ENCODE data around the gene CDYL. TPM values are rescaled to one million over a fixed set of nuclear protein-coding genes. Genes with fewer than 3 reads are reported as not detected.

The CDYL gene
- total RNA-seq, 1 experiment from 2014 or later = 38.4 TPM

DNA sequence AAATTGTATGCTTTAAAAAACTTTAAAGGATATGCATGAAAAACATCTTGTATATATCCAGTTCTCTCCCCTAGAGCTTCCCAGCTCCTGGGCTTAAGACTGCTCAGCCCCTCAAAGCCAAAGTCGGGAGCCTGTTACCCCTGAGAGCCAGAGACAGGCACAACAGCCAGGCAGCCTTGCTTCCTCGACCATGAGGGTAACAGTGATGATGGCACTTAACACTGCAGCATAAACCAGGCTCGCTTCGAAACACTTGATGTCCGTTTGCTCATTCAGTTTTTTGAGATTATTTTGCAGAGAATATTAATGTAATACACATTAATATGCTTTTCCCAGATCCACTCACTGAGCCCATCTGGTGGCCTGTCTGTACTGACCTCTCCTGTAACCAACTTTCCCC, 180.4 kb downstream of the CDYL start:
- no peaks in the 10 kb centered on the region for H3K9me2 ChIP-seq (replicated peaks; ENCODE audit: low read length)
- H3K36me3 ChIP-seq (ENCODE audit: low read depth, low read length) = peaks cover 15% of the 10 kb centered on the region
- no peaks in the 10 kb centered on the region for H4K20me1 ChIP-seq (ENCODE audit: low read length)
- H2AFZ ChIP-seq (ENCODE audit: low read length) = no peak overlapping the region
- no peak overlapping the region for H3K4me2 ChIP-seq (ENCODE audit: low read length)
- H3K9me3 ChIP-seq (ENCODE audit: low read length) = no peaks in the 10 kb centered on the region
- no peaks in the 10 kb centered on the region for H3K79me2 ChIP-seq (ENCODE audit: low read length)
- BruUV-seq (replicated peaks) = no TSS peak
- no peak for ATAC-seq
- H3K4me3 ChIP-seq (ENCODE audit: low read length) = no peak overlapping the region
- CTCF ChIA-PET = no interaction called here
- TF ChIP-seq EZH2phosphoT487 (IDR thresholded peaks at IDR 0.05; ENCODE audit: borderline replicate concordance, low read length) (no peak), EZH2 (IDR thresholded peaks at IDR 0.05; ENCODE audit: low read length, unreplicated experiment) (no peak)
- TF ChIP-seq, protein P1, sequence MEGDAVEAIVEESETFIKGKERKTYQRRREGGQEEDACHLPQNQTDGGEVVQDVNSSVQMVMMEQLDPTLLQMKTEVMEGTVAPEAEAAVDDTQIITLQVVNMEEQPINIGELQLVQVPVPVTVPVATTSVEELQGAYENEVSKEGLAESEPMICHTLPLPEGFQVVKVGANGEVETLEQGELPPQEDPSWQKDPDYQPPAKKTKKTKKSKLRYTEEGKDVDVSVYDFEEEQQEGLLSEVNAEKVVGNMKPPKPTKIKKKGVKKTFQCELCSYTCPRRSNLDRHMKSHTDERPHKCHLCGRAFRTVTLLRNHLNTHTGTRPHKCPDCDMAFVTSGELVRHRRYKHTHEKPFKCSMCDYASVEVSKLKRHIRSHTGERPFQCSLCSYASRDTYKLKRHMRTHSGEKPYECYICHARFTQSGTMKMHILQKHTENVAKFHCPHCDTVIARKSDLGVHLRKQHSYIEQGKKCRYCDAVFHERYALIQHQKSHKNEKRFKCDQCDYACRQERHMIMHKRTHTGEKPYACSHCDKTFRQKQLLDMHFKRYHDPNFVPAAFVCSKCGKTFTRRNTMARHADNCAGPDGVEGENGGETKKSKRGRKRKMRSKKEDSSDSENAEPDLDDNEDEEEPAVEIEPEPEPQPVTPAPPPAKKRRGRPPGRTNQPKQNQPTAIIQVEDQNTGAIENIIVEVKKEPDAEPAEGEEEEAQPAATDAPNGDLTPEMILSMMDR (conservative IDR thresholded peaks at IDR 0.05; ENCODE audit: low read depth, low read length) = no peak
- POLR2A ChIA-PET (ENCODE audit: unreplicated experiment) = no interaction called here
- no peak overlapping the region for H3K9ac ChIP-seq (ENCODE audit: low read length)
- no peaks in the 10 kb centered on the region for H3K4me1 ChIP-seq (ENCODE audit: insufficient read depth, low read length)
- no peaks in the 10 kb centered on the region for H3F3A ChIP-seq (ENCODE audit: low read length, unreplicated experiment)
- no peaks in the 10 kb centered on the region for H3K27me3 ChIP-seq (ENCODE audit: low read length)
- DNase-seq = no peak
- H3K27ac ChIP-seq (ENCODE audit: low read length) = no peak overlapping the region
- intact Hi-C loops (cut with micrococcal nuclease) = no loop called here

DNA sequence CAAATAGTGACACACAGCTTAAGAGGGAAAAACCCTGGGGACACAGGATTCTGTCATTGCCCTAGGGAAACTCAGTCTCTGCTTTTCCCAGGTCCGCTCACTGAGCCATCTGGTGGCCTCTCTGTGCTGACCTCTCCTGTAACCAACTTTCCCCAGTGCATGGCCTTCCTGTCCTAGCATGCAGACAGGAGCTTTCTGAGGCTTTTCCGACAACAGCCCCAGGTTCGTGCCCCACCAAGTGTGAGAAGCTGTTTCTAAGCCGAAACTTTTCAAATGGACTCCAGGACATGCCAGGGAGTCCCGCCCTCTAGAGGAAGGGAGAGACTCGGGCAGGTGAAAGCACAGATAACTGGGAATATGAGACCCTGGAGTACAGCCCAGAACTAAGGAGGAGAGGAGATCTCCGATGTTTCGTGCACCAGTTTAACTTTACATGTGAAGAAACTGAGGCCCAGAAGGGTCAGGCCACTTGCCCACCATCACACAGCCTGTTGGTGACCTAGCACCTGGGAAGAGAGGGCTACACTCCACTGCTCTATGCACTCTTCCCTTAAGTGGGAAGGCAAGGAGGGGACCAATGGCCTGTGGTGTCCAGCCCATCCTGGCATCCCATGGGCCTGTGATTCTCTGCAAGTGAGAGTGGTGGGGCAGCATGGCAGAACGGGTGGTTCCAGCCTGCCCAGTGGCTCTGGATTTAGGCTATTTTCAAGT, 181.5 kb downstream of the CDYL start:
- Histone ChIP-seq H3K9me3 (ENCODE audit: low read length) (no peaks in the 10 kb centered on the region), H3K27me3 (ENCODE audit: low read length) (no peaks in the 10 kb centered on the region), H3K27ac (ENCODE audit: low read length) (no peak overlapping the region), H4K20me1 (ENCODE audit: low read length) (no peaks in the 10 kb centered on the region), H3K36me3 (ENCODE audit: low read depth, low read length) (peaks cover 11% of the 10 kb centered on the region), H3K9ac (ENCODE audit: low read length) (no peak overlapping the region), H3K4me3 (ENCODE audit: low read length) (no peak overlapping the region), H3K4me2 (ENCODE audit: low read length) (no peak overlapping the region), H3F3A (ENCODE audit: low read length, unreplicated experiment) (no peaks in the 10 kb centered on the region), H3K9me2 (replicated peaks; ENCODE audit: low read length) (no peaks in the 10 kb centered on the region), H3K4me1 (ENCODE audit: insufficient read depth, low read length) (no peaks in the 10 kb centered on the region), H2AFZ (ENCODE audit: low read length) (no peak overlapping the region), H3K79me2 (ENCODE audit: low read length) (no peaks in the 10 kb centered on the region)
- intact Hi-C loops (cut with micrococcal nuclease) = no loop called here
- no peak for TF ChIP-seq EZH2phosphoT487 (IDR thresholded peaks at IDR 0.05; ENCODE audit: borderline replicate concordance, low read length)
- TF ChIP-seq, protein P1 (conservative IDR thresholded peaks at IDR 0.05; ENCODE audit: low read depth, low read length) = peak; percentile 59; the same call in 1 of the 2 replicates
- no TSS peak for BruUV-seq (replicated peaks)
- ChIA-PET POLR2A (ENCODE audit: unreplicated experiment) (no interaction called here), CTCF (interaction anchor here (0.6 kb wide), 1 partner anchor 84 kb away, joined by 3 read pairs; no protein-coding TSS in a partner anchor)
- DNase-seq (peak; percentile 39), ATAC-seq (peak; percentile 68)

DNA sequence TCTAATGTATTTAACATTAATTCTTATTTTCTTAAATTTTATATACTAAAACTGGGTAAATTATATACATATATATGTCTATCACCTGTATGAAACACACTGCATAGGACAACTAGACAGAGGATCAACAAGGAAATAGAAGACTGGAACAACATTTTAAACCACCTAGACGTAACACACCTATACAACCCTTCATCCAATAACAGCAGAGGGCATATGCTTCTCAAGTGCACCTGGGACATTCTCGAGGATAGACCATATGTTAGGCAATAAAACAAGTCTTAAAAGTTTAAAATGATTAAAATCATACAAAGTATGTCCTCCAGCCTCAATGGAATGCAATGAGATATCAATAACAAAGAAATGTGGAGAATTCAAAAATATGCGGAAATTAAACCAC, 182.4 kb downstream of the CDYL start:
- Histone ChIP-seq H3K36me3 (ENCODE audit: low read depth, low read length) (peaks cover 9% of the 10 kb centered on the region), H3K4me1 (ENCODE audit: insufficient read depth, low read length) (no peaks in the 10 kb centered on the region), H3K4me3 (ENCODE audit: low read length) (no peak overlapping the region), H3K27me3 (ENCODE audit: low read length) (no peaks in the 10 kb centered on the region), H3K9me3 (ENCODE audit: low read length) (no peaks in the 10 kb centered on the region), H3K27ac (ENCODE audit: low read length) (no peak overlapping the region), H3K79me2 (ENCODE audit: low read length) (no peaks in the 10 kb centered on the region), H2AFZ (ENCODE audit: low read length) (no peak overlapping the region), H3F3A (ENCODE audit: low read length, unreplicated experiment) (no peaks in the 10 kb centered on the region), H3K4me2 (ENCODE audit: low read length) (no peak overlapping the region), H4K20me1 (ENCODE audit: low read length) (no peaks in the 10 kb centered on the region), H3K9ac (ENCODE audit: low read length) (no peak overlapping the region), H3K9me2 (replicated peaks; ENCODE audit: low read length) (no peaks in the 10 kb centered on the region)
- POLR2A ChIA-PET (ENCODE audit: unreplicated experiment) = no interaction called here
- BruUV-seq (replicated peaks) = no TSS peak
- CTCF ChIA-PET = no interaction called here
- TF ChIP-seq, protein P1 (conservative IDR thresholded peaks at IDR 0.05; ENCODE audit: low read depth, low read length) = no peak
- TF ChIP-seq EZH2phosphoT487 (IDR thresholded peaks at IDR 0.05; ENCODE audit: borderline replicate concordance, low read length) (no peak), EZH2 (IDR thresholded peaks at IDR 0.05; ENCODE audit: low read length, unreplicated experiment) (no peak)
- intact Hi-C loops (cut with micrococcal nuclease) = no loop called here
- no peak for ATAC-seq
- no peak for DNase-seq

All from PC-3 (cell line).